Esophagus squamous epithelium (tissue), 4 donors: Measurements from ENCODE around the gene RNF115.

Experiments used
- POLR2A ChIP-seq, 4 donors: fragments of 450-650 bp; IDR thresholded peaks; one replicate each; pipeline ENCODE4 v1.6.1; 2017; ENCODE audit warnings: antibody characterized with exemption in 4 of 4, mild to moderate bottlenecking in 4 of 4, moderate library complexity in 3 of 4
- TF ChIP-seq, protein P1 (sequence below), 6 experiments: fragments of 450-650 bp in 4 of 6; fragments of 200-600 bp in 2 of 6; sonication (generic) in 2 of 6; IDR thresholded peaks; one replicate each; pipeline ENCODE4 v1.5.1; 2016 to 2019; ENCODE audit warnings: antibody characterized with exemption in 6 of 6, mild to moderate bottlenecking in 4 of 6, moderate library complexity in 4 of 6

DNA sequence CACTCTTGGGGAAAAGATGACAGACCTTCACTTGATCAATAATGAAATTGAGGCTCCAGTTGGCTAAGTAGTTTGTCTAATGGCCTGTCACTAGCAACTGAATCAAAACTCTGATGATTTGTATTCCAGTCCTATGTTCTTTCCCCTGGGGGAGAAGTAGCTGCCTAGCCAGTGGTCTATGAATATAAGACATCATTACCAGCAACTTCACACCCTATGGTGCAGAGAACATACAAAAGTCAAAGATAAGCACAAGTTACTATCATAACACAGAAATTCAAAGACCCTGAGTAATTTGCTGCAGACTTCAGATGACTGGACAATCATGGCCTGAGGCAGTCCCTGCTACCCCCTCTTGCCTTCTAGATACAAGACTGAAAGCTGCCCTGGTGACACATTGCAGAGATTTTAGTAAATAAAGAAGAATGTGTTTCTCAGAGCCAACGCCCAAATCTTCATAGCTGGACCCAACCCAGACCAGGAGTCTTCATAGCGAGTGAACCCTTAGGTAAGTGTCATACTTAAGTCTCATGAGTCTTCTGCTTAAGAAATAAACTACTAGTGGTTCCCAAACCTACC, 117.7 kb downstream of the RNF115 start:
- TF ChIP-seq, protein P1, sequence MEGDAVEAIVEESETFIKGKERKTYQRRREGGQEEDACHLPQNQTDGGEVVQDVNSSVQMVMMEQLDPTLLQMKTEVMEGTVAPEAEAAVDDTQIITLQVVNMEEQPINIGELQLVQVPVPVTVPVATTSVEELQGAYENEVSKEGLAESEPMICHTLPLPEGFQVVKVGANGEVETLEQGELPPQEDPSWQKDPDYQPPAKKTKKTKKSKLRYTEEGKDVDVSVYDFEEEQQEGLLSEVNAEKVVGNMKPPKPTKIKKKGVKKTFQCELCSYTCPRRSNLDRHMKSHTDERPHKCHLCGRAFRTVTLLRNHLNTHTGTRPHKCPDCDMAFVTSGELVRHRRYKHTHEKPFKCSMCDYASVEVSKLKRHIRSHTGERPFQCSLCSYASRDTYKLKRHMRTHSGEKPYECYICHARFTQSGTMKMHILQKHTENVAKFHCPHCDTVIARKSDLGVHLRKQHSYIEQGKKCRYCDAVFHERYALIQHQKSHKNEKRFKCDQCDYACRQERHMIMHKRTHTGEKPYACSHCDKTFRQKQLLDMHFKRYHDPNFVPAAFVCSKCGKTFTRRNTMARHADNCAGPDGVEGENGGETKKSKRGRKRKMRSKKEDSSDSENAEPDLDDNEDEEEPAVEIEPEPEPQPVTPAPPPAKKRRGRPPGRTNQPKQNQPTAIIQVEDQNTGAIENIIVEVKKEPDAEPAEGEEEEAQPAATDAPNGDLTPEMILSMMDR (IDR thresholded peaks at IDR 0.05) = no peak
- no peak for TF ChIP-seq POLR2A (IDR thresholded peaks at IDR 0.05)
